ENCODE measurements around the gene ENGASE. TPM values are rescaled to one million over a fixed set of nuclear protein-coding genes. Genes with fewer than 3 reads are reported as not detected.
"Not testable (repeated sequence)": the region's sequence is repeated elsewhere in the genome, so short reads cannot be mapped to it uniquely, and the experiment has no call there.

ENGASE gene
- total RNA-seq, 1 donor from 2014 or later = 76.2 TPM

DNA sequence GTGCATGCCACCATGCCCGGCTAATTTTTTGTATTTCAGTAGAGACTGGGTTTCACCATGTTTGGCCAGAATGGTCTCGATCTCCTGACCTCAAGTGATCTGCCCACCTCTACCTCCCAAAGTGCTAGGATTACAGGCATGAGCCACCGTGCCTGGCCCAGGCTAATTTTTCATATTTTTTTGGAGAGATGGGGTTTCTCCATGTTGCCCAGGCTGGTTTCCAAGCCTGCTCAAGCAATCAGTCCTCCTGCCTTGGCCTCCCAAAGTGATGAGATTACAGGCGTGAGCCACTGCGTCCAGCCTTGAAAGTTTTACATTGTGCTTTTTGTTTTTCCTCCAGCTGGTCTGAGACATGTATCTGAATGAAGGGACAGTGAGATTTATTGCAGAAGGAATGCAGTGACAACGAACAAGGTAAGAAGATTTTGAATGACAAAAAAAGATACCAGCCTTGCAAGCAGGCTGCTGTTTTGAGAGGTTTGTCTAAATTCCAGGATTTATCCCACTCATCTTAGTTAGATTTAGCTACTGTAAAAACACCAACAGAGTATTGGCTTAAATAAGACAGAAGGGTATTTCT, 3.4 kb upstream of the ENGASE start:
- peaks cover 11% of the 10 kb centered on the region for H3K4me1 Mint-ChIP-seq

DNA sequence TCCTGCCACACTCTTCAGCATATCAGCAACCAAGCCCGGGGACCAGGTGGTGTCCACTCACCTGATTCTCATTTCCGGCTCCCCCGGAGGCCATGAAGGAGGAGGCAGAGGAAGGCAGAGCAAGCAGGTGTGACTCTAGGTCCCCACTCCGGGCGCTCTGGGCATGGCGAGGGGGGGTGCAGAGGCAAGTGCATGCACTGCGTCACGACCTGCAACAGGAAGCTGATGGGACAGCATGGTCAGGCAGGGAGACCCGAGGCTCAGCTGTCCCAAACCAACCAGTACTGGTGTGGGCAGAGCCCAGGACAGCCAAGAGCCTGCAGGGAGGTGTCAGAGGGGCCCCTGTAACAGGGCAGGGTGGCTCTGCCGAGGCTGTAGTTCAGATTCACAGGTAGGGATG, 2.1 kb upstream of the ENGASE start:
- Mint-ChIP-seq H3K4me3 (no peak overlapping the region), H3K27ac (no peak overlapping the region), H3K4me1 (peaks cover 11% of the 10 kb centered on the region), H3K27me3 (ENCODE audit: low read depth) (peaks cover 3% of the 10 kb centered on the region), H3K9me3 (no peaks in the 10 kb centered on the region), H3K36me3 (no peaks in the 10 kb centered on the region)
- TF ChIP-seq, protein P1, sequence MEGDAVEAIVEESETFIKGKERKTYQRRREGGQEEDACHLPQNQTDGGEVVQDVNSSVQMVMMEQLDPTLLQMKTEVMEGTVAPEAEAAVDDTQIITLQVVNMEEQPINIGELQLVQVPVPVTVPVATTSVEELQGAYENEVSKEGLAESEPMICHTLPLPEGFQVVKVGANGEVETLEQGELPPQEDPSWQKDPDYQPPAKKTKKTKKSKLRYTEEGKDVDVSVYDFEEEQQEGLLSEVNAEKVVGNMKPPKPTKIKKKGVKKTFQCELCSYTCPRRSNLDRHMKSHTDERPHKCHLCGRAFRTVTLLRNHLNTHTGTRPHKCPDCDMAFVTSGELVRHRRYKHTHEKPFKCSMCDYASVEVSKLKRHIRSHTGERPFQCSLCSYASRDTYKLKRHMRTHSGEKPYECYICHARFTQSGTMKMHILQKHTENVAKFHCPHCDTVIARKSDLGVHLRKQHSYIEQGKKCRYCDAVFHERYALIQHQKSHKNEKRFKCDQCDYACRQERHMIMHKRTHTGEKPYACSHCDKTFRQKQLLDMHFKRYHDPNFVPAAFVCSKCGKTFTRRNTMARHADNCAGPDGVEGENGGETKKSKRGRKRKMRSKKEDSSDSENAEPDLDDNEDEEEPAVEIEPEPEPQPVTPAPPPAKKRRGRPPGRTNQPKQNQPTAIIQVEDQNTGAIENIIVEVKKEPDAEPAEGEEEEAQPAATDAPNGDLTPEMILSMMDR (IDR thresholded peaks at IDR 0.05; ENCODE audit: unreplicated experiment) = no peak
- DNase-seq (ENCODE audit: low spot score in 2 of 2, unreplicated experiment in 2 of 2) = no peak

More for the DNA sequence above, 3.4 kb upstream of the ENGASE start:
- Mint-ChIP-seq H3K36me3 (no peaks in the 10 kb centered on the region), H3K27ac (no peak overlapping the region), H3K4me3 (no peak overlapping the region), H3K9me3 (no peaks in the 10 kb centered on the region), H3K27me3 (ENCODE audit: low read depth) (peaks cover 3% of the 10 kb centered on the region)
- TF ChIP-seq, protein P1 (IDR thresholded peaks at IDR 0.05; ENCODE audit: unreplicated experiment) = no peak
- no peak for DNase-seq (ENCODE audit: low spot score in 2 of 2, unreplicated experiment in 2 of 2)

DNA sequence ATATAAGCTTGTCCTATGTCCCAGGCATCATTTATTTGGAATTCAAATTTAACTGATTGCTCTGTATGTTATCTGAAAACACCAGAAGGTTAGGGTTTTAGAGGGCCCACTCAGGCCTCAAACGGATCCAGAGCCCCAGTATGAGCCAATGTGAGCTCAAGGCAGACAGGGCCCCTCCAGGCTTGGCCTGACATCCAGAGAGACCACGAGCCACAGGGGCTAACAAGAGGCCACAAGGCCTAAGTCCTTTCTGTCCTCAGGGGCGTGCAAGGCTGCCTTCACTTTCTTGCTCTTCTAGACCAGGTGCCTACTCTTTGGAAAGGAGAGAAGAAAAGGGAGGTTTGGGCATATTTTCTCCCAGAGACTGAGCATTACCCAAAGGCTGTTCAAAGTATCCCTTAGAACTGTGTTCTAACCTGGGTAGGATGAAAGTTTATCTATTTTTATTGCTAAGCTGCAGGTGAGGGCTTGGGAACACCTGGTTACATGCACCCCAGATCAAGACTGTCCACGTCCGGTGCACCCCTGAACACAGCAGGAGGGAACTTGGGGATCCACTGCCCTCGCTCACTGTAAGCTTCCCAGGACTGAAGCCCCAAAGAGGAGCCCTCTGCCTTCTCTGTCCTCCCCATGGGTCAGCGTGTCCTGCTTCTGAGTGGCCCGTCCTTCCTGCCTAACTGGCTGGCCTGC, 1.5 kb upstream of the ENGASE start:
- no peak for DNase-seq (ENCODE audit: low spot score in 2 of 2, unreplicated experiment in 2 of 2)
- TF ChIP-seq, protein P1 (IDR thresholded peaks at IDR 0.05; ENCODE audit: unreplicated experiment) = no peak
- Mint-ChIP-seq H3K4me3 (no peak overlapping the region), H3K4me1 (peaks cover 11% of the 10 kb centered on the region), H3K9me3 (no peaks in the 10 kb centered on the region), H3K27me3 (ENCODE audit: low read depth) (peaks cover 3% of the 10 kb centered on the region), H3K36me3 (no peaks in the 10 kb centered on the region), H3K27ac (no peak overlapping the region)

DNA sequence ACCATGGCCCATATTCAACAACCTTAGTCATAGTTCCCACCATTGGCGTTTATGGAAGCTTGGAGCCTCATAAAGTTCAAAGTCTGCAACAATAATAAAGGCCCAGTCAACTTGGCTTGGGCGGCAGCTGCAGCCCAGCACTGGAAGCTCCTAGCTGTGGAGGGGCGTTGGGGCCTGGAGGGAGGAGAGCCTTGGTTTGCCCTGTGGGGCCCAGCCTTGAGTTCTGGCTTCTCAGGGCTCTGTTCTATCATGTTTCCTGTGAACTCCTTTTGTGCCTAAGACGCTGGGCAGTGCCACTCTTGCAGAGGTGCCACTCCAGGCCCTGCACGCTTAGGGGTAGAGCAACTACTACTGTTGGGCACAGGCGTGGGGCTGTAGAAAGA, 927 bp upstream of the ENGASE start:
- H3K36me3 Mint-ChIP-seq = no peaks in the 10 kb centered on the region

DNA sequence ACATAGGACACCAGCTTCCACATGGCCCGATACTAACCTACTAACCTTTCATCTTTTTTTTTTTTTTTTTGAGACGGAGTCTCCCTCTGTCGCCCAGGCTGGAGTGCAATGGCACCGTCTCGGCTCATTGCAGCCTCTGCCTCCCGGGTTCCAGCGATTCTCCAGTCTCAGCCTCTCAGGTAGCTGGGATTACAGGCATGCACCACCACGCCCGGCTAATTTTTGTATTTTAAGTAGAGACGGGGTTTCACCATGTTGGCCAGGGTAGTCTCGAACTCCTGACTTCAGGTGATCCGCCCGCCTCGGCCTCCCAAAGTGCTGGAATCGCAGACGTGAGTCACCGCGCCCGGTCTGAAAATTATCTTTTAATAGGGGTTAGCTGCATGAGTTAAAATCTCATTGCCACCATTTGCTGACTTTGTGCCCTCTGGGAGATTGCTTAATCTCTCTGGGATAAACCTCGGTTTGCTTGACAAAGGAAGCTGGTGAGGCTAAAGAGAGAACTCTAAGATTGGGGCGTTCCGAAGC, 439 bp upstream of the ENGASE start:
- not testable (repeated sequence) for H3K9me3 Mint-ChIP-seq; H3K36me3 Mint-ChIP-seq; H3K27me3 Mint-ChIP-seq (ENCODE audit: low read depth); H3K27ac Mint-ChIP-seq; DNase-seq (ENCODE audit: low spot score in 2 of 2, unreplicated experiment in 2 of 2)
- peaks cover 11% of the 10 kb centered on the region for H3K4me1 Mint-ChIP-seq
- H3K4me3 Mint-ChIP-seq = peak overlapping the region; percentile 69

More for the DNA sequence above, 927 bp upstream of the ENGASE start:
- TF ChIP-seq, protein P1 (IDR thresholded peaks at IDR 0.05; ENCODE audit: unreplicated experiment) = no peak
- no peak for DNase-seq (ENCODE audit: low spot score in 2 of 2, unreplicated experiment in 2 of 2)
- Mint-ChIP-seq H3K9me3 (no peaks in the 10 kb centered on the region), H3K4me3 (no peak overlapping the region), H3K27ac (no peak overlapping the region), H3K27me3 (ENCODE audit: low read depth) (peaks cover 3% of the 10 kb centered on the region), H3K4me1 (peaks cover 11% of the 10 kb centered on the region)

DNA sequence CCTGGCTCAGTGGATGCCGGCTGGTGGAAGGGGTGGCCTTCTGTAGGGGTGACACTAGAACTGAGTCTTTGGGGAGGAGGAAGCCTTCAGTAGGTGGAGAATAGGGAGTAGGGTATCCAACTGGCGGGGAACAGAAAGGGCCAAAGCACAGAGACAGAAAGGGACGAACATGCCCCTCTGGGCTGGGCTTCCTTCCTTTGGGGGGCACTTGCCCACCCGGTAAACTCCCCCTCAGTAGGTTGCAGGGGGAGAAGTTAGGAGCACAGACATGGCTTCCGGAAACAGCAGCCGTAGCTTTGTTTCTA, 774 bp downstream of the ENGASE start:
- H3K4me1 Mint-ChIP-seq = peaks cover 11% of the 10 kb centered on the region
- peaks cover 1% of the 10 kb centered on the region for H3K27me3 Mint-ChIP-seq (ENCODE audit: low read depth)
- TF ChIP-seq, protein P1 (IDR thresholded peaks at IDR 0.05; ENCODE audit: unreplicated experiment) = no peak
- peak overlapping the region; percentile 74 for H3K27ac Mint-ChIP-seq
- H3K36me3 Mint-ChIP-seq = peaks cover 13% of the 10 kb centered on the region
- DNase-seq (ENCODE audit: low spot score in 2 of 2, unreplicated experiment in 2 of 2) = no peak
- peak overlapping the region; percentile 85 for H3K4me3 Mint-ChIP-seq
- no peaks in the 10 kb centered on the region for H3K9me3 Mint-ChIP-seq
